HG02610 (cell line): Measurements from ENCODE around the gene AMN1.
A peak's percentile ranks its signal among the peaks of the same experiment; 100 is the strongest.
"Not testable (repeated sequence)": the region's sequence is repeated elsewhere in the genome, so short reads cannot be mapped to it uniquely, and the experiment has no call there.

Experiments
- ATAC-seq: cut with Tn5 transposase; IDR thresholded peaks from one replicate; pipeline ENCODE4 v1.9.1; 2021; ENCODE audit warnings: mild to moderate bottlenecking, moderate library complexity; ENCODE audit not compliant: unreplicated experiment

Gene AMN1

GRCh38 chr12:31687101-31687527 lies 41.7 kb downstream of the AMN1 start:
- peak; percentile 84 for ATAC-seq

GRCh38 chr12:31685801-31686200 lies 43.0 kb downstream of the AMN1 start:
- no peak for ATAC-seq

GRCh38 chr12:31682136-31682962 lies 46.5 kb downstream of the AMN1 start:
- ATAC-seq: peak; percentile 84

GRCh38 chr12:31672521-31672920 lies 56.3 kb downstream of the AMN1 start:
- no peak for ATAC-seq

- not testable (repeated sequence) for ATAC-seq
Observed at GRCh38 chr12:31669582-31669981, 59.2 kb downstream of the AMN1 start.

GRCh38 chr12:31669020-31669419 lies 59.8 kb downstream of the AMN1 start:
- no peak for ATAC-seq

GRCh38 chr12:31664038-31664437 lies 64.8 kb downstream of the AMN1 start:
- no peak for ATAC-seq

GRCh38 chr12:31663576-31663975 lies 65.2 kb downstream of the AMN1 start:
- no peak for ATAC-seq

- ATAC-seq: no peak
Observed at GRCh38 chr12:31662176-31662849, 66.5 kb downstream of the AMN1 start.

GRCh38 chr12:31659087-31659942 lies 69.5 kb downstream of the AMN1 start, which contains the start of gene ETFBKMT:
TSS of gene ETFBKMT (plus strand) at chr12:31659688. CDS start at chr12:31661954, 2,266 bp downstream.
- ATAC-seq: peak; percentile 99

GRCh38 chr12:31658471-31659086 lies 70.2 kb downstream of the AMN1 start:
- no peak for ATAC-seq

GRCh38 chr12:31655792-31656191 lies 73.0 kb downstream of the AMN1 start:
- no peak for ATAC-seq

GRCh38 chr12:31655208-31655607 lies 73.6 kb downstream of the AMN1 start:
- ATAC-seq: no peak

GRCh38 chr12:31651893-31652521 lies 76.8 kb downstream of the AMN1 start:
- ATAC-seq: no peak

- ATAC-seq: no peak
Observed at GRCh38 chr12:31650918-31651317, 77.9 kb downstream of the AMN1 start.

- no peak for ATAC-seq
Observed at GRCh38 chr12:31647086-31647491, 81.7 kb downstream of the AMN1 start.

GRCh38 chr12:31645924-31646323 lies 82.9 kb downstream of the AMN1 start:
- ATAC-seq: no peak

GRCh38 chr12:31644536-31644935 lies 84.3 kb downstream of the AMN1 start:
- ATAC-seq: no peak

GRCh38 chr12:31641509-31642090 lies 87.2 kb downstream of the AMN1 start:
- ATAC-seq: no peak

GRCh38 chr12:31634620-31635019 lies 94.2 kb downstream of the AMN1 start:
- ATAC-seq: no peak
